Breast epithelium (tissue), 4 donors: ENCODE results near the gene PRIM1. TPM values are rescaled to one million over a fixed set of nuclear protein-coding genes. Genes with fewer than 3 reads are reported as not detected.

Experiments used
- DNase-seq, 2 donors: peaks; one replicate each; pipeline ENCODE4 v3.0.0-alpha.2; 2019; ENCODE audit warnings: low spot score in 2 of 2
- H3K27ac ChIP-seq, 2 donors: fragments of 200-600 bp; sonication (generic) in 1 of 2; one replicate each; pipeline ENCODE4 v1.5.1; 2016 to 2019; ENCODE audit warnings: mild to moderate bottlenecking in 1 of 2
- H3K27me3 ChIP-seq, 2 donors: fragments of 200-600 bp; sonication (generic) in 1 of 2; one replicate each; pipeline versions ENCODE4 v1.5.1 to v1.6.0; 2017 to 2019; ENCODE audit warnings: control low read depth in 1 of 2, mild to moderate bottlenecking in 1 of 2
- H3K36me3 ChIP-seq: fragments of 200-600 bp; one replicate; pipeline ENCODE4 v1.5.1; 2019
- H3K4me1 ChIP-seq, 2 donors: fragments of 200-600 bp; sonication (generic); one replicate each; pipeline ENCODE4 v1.5.1; 2016 to 2019; ENCODE audit warnings: control low read depth in 1 of 2
- H3K4me3 ChIP-seq, 3 donors: fragments of 200-600 bp; sonication (generic); 1 replicate in 2 of 3; 2 replicates in 1 of 3; pipeline ENCODE4 v1.5.1; 2016 to 2019; ENCODE audit warnings: mild to moderate bottlenecking in 3 of 3, moderate library complexity in 2 of 3
- H3K9me3 ChIP-seq, 2 donors: fragments of 200-600 bp; sonication (generic) in 1 of 2; one replicate each; pipeline ENCODE4 v1.5.1; 2016 to 2019; ENCODE audit warnings: control low read depth in 1 of 2
- CTCF ChIP-seq, 3 donors: fragments of 450-650 bp; IDR thresholded peaks; one replicate each; pipeline ENCODE4 v1.5.1; 2016 to 2017; ENCODE audit warnings: antibody characterized with exemption in 3 of 3, mild to moderate bottlenecking in 3 of 3, moderate library complexity in 3 of 3
- POLR2A ChIP-seq: fragments of 450-650 bp; IDR thresholded peaks from one replicate; pipeline ENCODE4 v1.6.1; 2016; ENCODE audit warnings: antibody characterized with exemption, mild to moderate bottlenecking, moderate library complexity
- POLR2AphosphoS5 ChIP-seq, 3 donors: sonication (generic); formaldehyde crosslinking; IDR thresholded peaks; one replicate each; pipeline ENCODE4 v1.6.1; 2017; ENCODE audit warnings: antibody characterized with exemption in 3 of 3
- intact Hi-C: fragments of 100-400 bp; cut with DNase I; formaldehyde crosslinking; loops from one replicate; pipeline ENCODE4 v1.15.1; 2023; ENCODE audit warnings: low total_unique reads
- total RNA-seq, 3 donors: library from RNA; depleted of rRNA; stranded (reverse); fragments of >200 nt; gene quantifications; one replicate each; pipeline ENCODE4 v1.1.0, GENCODE V29; 2016

The PRIM1 gene
- total RNA-seq, 3 donors from 2014 or later = 7.9 to 13.0 (median 8.3) TPM

DNA sequence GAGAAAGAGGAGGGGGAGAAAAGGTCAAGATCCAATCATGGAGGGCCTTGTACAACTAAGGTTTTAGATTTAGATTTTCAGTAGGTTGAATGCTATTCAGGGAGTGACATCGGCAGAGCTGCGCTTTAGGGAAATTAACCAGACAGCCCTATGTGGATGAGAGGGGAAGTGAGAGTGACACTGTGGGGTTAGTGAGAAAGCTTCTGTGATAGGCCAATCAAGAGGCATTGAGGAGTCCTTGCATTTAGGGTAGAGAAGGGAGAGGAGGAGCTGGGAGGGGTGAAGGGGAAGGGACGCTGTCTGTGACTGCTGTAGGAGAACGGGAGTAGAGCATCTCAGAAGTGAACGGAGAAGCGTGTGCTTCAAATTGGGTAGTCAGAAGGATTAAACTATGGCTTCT is 14.4 kb upstream of the PRIM1 start:
- Histone ChIP-seq H3K27ac (no peak overlapping the region), H3K9me3 (no peaks in the 10 kb centered on the region), H3K4me1 (no peaks in the 10 kb centered on the region), H3K27me3 (no peaks in the 10 kb centered on the region), H3K36me3 (no peaks in the 10 kb centered on the region), H3K4me3 (no peak overlapping the region)
- intact Hi-C loops = no loop called here
- TF ChIP-seq CTCF (IDR thresholded peaks at IDR 0.05) (no peak), POLR2A (no peak), POLR2AphosphoS5 (IDR thresholded peaks at IDR 0.05) (no peak)
- no peak for DNase-seq

GRCh38 chr12:56763753-56764657 is 11.9 kb upstream of the PRIM1 start:
- Histone ChIP-seq H3K9me3 (no peaks in the 10 kb centered on the region), H3K27ac (no peak overlapping the region), H3K36me3 (no peaks in the 10 kb centered on the region), H3K4me3 (no peak overlapping the region), H3K4me1 (no peaks in the 10 kb centered on the region), H3K27me3 (no peaks in the 10 kb centered on the region)
- TF ChIP-seq CTCF (IDR thresholded peaks at IDR 0.05) = no peak
- no peak for TF ChIP-seq POLR2AphosphoS5 (IDR thresholded peaks at IDR 0.05)
- TF ChIP-seq POLR2A = no peak
- DNase-seq = no peak
- intact Hi-C loops = no loop called here

DNA sequence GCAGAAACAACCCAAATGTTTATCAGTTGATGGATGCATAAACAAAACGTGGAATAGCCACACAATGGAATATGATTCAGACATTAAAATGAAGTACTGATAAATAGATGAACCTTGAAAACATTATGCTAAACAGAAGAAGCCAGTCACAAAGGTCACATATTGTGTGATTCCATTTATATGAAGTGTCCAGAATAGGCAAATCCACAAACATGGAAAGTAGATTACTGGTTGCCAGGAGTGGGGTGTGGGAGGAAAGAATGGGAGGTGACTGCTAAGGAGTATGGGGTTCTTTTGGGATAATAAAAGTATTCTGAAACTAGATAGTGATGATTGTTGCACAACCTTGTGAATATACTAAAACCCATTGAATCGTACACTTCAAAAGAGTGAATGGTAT is 9.7 kb upstream of the PRIM1 start:
- intact Hi-C loops = no loop called here
- Histone ChIP-seq H3K36me3 (no peaks in the 10 kb centered on the region), H3K4me1 (no peaks in the 10 kb centered on the region), H3K27ac (no peak overlapping the region), H3K9me3 (peaks cover 0 to 7% of the 10 kb centered on the region in 2 donors), H3K4me3 (no peak overlapping the region), H3K27me3 (no peaks in the 10 kb centered on the region)
- DNase-seq = no peak
- TF ChIP-seq POLR2A (no peak), CTCF (IDR thresholded peaks at IDR 0.05) (no peak), POLR2AphosphoS5 (IDR thresholded peaks at IDR 0.05) (no peak)

- H3K9me3 ChIP-seq = peaks cover 0 to 7% of the 10 kb centered on the region in 2 donors
- no peaks in the 10 kb centered on the region for H3K27me3 ChIP-seq
- intact Hi-C loops = no loop called here
- H3K4me3 ChIP-seq = no peak overlapping the region
- no peak overlapping the region for H3K27ac ChIP-seq
- DNase-seq = no peak
- TF ChIP-seq POLR2A (no peak), POLR2AphosphoS5 (IDR thresholded peaks at IDR 0.05) (no peak), CTCF (IDR thresholded peaks at IDR 0.05) (no peak)
- no peaks in the 10 kb centered on the region for H3K36me3 ChIP-seq
- H3K4me1 ChIP-seq = no peaks in the 10 kb centered on the region
Measured at GRCh38 chr12:56760460-56760859, 8.3 kb upstream of the PRIM1 start.

GRCh38 chr12:56759263-56759908 is 7.3 kb upstream of the PRIM1 start:
- intact Hi-C loops = loop anchor here (10.0 kb wide), 1 partner anchor 235 kb away; a partner anchor contains a TSS
- Histone ChIP-seq H3K4me1 (no peaks in the 10 kb centered on the region), H3K27ac (no peak overlapping the region), H3K4me3 (no peak overlapping the region), H3K27me3 (no peaks in the 10 kb centered on the region), H3K9me3 (peaks cover 0 to 7% of the 10 kb centered on the region in 2 donors), H3K36me3 (no peaks in the 10 kb centered on the region)
- no peak for DNase-seq
- TF ChIP-seq POLR2AphosphoS5 (IDR thresholded peaks at IDR 0.05) = no peak
- TF ChIP-seq CTCF (IDR thresholded peaks at IDR 0.05) = no peak
- TF ChIP-seq POLR2A = no peak
